Measurements from ENCODE around the gene FOXA1.

- TF ChIP-seq CTCF (IDR thresholded peaks at IDR 0.05): no peak
- no peak for TF ChIP-seq POLR2AphosphoS5 (IDR thresholded peaks at IDR 0.05; ENCODE audit: low read depth, low read length)
- no peak for TF ChIP-seq TCF7L2 (IDR thresholded peaks at IDR 0.05; ENCODE audit: low read depth, low read length)
Measured at GRCh38 chr14:37637341-37637740, 42.3 kb upstream of the FOXA1 start.
